Vagina (tissue), 2 donors: ENCODE results near the gene HRH2.

Source experiments
- POLR2A ChIP-seq, 2 donors: fragments of 450-650 bp; IDR thresholded peaks; one replicate each; pipeline ENCODE4 v1.6.1; 2017; ENCODE audit warnings: antibody characterized with exemption in 2 of 2, mild to moderate bottlenecking in 2 of 2, moderate library complexity in 2 of 2
- POLR2AphosphoS5 ChIP-seq, 2 donors: sonication (generic); formaldehyde crosslinking; IDR thresholded peaks; one replicate each; pipeline ENCODE4 v1.9.0; 2017; ENCODE audit warnings: antibody characterized with exemption in 2 of 2, mild to moderate bottlenecking in 2 of 2, low read depth in 1 of 2; ENCODE audit not compliant: insufficient read depth in 1 of 2
- TF ChIP-seq, protein P1 (sequence below), 3 experiments: fragments of 450-650 bp in 2 of 3; fragments of 200-600 bp in 1 of 3; sonication (generic) in 1 of 3; IDR thresholded peaks; one replicate each; pipeline ENCODE4 v1.5.1; 2017 to 2019; ENCODE audit warnings: antibody characterized with exemption in 3 of 3, mild to moderate bottlenecking in 2 of 3, moderate library complexity in 2 of 3

DNA sequence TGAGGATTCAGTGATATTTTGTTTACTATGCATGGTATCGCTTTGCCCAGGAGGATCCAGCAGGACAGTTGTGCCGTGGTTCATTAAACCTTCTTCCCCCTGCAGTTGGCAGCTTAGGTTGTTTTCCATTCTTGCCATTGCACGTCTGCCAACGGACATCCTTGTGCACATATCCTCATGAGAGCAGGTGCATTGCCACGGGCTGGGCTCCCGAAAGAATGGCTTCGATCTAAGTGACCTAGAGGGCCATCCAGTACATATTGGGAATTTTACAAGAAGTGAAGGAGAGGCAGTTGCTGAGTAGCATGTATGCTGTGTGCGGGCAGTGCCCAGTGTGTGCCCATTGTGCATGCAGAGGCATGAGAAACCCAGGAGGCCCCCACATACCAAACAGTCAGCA lies 22.1 kb downstream of the HRH2 start:
- TF ChIP-seq, protein P1, sequence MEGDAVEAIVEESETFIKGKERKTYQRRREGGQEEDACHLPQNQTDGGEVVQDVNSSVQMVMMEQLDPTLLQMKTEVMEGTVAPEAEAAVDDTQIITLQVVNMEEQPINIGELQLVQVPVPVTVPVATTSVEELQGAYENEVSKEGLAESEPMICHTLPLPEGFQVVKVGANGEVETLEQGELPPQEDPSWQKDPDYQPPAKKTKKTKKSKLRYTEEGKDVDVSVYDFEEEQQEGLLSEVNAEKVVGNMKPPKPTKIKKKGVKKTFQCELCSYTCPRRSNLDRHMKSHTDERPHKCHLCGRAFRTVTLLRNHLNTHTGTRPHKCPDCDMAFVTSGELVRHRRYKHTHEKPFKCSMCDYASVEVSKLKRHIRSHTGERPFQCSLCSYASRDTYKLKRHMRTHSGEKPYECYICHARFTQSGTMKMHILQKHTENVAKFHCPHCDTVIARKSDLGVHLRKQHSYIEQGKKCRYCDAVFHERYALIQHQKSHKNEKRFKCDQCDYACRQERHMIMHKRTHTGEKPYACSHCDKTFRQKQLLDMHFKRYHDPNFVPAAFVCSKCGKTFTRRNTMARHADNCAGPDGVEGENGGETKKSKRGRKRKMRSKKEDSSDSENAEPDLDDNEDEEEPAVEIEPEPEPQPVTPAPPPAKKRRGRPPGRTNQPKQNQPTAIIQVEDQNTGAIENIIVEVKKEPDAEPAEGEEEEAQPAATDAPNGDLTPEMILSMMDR (IDR thresholded peaks at IDR 0.05), result no peak
- TF ChIP-seq POLR2AphosphoS5 (IDR thresholded peaks at IDR 0.05; ENCODE audit: insufficient read depth in 1 of 2, low read depth in 1 of 2) (no peak), POLR2A (IDR thresholded peaks at IDR 0.05) (no peak)
